ENCODE results near the gene ME3.
"Not testable (repeated sequence)": the region's sequence is repeated elsewhere in the genome, so short reads cannot be mapped to it uniquely, and the experiment has no call there.

ME3 gene

DNA sequence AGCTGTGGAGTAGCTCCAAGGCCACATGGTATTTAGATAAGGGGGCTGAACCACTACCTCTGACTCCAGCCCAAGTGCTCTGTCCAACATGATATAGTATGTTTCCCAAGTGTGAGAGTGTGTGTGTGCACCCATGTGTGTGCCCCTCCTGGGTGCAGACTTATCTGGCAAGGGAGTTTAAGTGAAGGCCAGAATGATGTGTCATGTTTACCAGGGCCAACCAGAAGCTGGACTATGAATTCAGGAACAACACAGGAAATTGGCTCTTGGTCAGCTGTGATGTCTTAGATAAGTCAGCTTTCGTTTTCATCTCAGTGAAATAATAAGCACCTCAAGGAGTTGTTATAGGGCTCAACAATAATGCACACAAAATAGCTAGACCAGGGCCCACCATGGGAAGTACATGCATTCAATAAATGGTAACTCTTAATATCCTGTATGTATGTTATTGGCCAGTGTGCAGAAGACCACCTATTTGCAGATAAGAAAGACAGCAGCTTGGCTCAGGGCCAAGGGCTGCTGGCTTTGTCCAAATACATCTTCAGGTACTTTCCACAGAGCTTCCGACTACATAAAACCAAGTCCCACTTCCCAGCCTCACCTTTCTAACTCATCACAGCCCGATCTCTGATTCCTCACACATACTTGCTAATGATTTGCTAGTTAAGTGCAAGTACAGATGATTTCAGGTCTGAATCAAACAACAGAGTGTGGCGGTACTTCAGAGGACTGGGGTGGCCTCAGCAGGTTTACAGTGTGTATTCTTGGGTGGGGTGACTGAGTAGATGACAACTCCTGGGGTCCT lies 120.9 kb downstream of the ME3 start:
- no peak for DNase-seq

DNA sequence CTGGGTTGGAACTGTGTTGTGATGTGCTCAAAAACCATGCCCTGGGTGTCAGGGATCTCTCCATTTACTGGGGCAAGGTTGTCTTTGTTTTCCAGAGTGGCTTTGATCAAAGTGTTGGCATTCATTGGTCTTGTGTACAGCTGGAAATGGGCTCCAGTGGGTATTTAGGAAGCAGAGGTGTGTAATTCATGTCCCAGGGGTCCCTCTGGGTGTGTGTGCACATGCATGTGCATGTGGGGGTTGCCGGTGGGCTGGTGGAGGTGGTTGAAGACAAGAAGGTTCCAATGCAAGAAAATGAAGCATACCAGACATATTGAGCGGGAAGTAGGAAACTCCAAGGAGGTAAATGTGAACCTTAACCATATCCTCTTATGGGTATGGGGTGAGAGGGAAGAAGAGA lies 121.7 kb downstream of the ME3 start:
- DNase-seq: no peak

DNA sequence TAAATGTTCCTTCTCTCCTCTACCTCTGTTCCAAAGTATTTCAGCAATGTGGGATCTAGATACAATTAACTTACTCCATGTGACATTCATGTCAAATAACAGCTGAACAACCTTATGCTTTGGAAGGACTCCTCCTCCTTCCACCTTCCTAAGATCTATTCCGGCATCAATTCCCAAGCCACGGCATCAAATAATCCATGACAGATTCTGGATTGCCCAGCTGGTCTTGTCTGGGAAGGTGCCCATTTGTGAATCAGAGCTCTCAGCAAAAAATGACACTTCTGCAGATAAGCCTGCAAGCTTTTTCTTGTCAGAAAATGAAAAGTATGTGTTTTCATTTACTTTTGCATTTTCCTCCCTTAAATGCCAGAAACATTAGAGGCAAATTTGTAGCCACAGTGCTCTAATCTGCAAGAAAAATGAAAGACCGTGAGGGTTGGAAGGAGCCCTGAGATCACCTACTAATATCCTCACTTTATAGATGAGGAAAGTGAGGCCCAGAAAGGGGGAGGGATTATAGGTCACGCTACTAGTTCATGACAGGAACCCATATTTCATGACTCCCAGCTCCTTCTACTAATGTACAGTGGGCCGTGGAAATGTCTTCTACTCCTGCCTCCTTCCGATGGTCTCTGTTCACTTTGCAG lies 124.0 kb downstream of the ME3 start:
- no peak for DNase-seq

DNA sequence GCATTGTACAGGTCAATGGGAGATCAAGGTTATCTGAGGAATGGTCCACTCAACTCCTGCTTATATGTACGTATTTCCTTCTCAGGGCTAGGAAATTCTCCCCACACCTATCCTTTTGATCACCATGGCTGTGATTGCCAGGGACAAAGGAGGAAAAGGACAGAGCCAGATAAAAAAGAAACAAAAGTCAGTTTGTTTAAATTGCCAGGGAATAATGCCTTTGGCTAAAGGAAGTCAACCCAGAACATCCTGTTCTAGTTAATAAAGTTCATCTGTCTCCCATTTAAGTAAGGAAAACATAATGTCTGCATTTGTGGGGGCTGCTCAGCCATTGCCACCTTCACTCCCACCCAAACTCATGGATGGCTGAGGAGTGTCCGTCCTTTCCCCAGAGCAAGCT lies 124.7 kb downstream of the ME3 start:
- no peak for DNase-seq

DNA sequence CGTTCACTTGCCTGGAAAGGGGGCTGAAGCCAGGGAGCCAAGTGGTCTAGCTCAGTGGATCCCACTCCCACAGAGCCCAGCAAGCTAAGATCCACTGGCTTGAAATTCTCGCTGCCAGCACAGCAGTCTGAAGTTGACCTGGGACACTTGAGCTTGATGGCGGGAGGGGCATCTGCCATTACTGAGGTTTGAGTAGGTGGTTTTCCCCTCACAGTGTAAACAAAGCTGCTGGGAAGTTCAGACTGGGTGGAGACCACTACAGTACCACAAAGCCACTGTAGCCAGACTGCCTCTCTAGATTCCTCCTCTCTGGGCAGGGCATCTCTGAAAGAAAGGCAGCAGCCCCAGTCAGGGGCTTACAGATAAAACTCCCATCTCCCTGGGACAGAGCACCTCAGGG lies 131.1 kb downstream of the ME3 start:
- DNase-seq: not testable (repeated sequence)

DNA sequence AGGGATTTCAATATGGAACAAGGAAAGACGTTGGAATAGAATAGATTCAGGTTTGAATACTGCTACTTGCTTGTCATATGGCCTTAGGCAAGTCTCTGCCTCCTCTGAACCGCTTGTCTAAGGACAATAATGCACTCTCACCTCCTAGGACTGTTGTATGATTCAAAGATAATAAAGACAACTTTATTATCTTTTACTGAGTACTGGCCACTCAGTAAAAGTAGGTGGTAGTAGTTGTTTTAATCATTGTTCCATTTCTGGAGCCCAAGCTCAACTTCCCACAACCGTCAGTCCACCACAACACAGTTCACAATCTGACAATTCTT lies 134.2 kb downstream of the ME3 start:
- no peak for DNase-seq

DNA sequence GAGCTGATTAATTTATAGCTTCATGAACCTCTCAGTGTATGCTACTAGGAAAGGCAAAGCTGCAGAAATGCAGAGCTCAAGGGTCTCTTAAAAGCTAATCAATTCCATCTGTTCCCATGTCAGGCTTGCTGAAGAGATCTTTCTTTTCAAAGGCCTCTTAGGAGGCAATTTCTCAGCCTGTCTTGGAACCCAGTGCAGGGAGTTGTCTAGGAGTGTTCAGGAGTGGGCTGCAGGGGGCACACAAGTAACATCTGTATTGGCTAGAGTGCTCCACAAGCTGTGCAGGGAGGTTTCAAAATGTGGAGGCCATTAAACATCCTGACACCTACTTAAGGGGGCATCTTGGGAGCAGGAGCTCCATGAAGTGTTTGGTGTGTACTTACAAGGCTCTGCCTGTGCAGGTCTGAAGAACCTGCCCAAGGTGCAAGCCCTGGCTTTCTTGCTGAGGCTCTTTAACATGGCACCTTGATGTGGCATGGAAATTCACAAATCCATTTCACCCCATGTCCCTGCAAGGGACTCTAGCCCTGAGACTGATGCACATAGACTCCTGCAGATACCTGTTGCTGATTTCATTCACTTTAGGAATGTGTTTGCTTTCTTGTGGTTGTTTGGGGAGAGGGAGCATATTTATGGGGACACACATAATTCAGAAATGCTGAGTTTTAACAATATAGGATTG lies 134.7 kb downstream of the ME3 start:
- DNase-seq: no peak

DNA sequence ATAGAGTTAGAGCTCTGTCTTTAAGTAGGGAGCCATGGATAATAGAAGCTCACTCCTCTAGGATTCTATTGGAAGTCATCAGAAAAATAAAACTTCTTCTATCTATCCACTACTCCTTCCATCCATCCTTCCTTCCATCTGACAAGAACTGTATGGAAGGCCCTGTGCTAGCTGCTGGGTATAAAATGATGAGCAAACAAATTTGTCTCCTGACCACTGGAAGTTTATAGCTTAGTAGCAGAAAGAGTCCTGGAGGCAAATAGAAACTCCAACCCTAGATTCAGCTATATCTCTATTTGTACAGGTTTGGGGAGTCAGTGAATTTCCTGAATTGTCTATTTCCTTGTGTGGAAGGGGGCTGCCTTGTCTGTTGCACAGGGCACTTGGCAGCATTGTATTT lies 136.6 kb downstream of the ME3 start:
- DNase-seq: no peak

DNA sequence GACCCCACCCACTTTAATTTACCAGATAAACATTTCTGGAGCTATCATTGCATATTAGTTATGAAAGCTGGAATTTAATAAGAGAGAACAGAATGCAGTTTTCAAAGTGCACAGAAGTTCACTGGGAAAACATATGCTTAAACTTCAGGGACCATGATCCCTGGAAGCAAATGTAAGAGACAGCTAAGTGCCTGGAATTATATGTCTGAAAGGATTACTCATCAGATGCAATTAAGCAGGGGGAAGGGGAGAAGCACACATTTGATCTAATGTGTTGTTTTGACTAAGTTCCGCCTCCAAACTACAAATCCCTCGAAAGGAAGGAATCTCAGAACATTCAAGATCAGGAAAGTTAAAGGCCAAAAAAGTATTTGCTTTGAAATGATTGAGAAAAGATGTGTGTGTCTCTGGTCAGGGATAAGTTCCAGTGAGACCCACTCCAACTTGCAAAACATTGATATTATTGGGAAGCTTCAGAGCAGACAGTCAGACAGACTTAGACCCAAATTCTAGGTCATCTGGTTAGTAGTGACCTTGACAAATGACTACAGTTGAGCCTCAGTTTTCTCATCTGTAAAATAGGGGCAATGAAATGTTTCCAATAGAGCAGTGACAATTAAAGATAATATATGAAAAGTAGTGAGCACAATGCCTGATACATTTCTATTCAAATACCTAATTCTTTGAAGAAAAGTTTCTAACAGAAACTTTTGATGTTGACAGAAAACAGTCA lies 147.6 kb downstream of the ME3 start:
- no peak for DNase-seq

DNA sequence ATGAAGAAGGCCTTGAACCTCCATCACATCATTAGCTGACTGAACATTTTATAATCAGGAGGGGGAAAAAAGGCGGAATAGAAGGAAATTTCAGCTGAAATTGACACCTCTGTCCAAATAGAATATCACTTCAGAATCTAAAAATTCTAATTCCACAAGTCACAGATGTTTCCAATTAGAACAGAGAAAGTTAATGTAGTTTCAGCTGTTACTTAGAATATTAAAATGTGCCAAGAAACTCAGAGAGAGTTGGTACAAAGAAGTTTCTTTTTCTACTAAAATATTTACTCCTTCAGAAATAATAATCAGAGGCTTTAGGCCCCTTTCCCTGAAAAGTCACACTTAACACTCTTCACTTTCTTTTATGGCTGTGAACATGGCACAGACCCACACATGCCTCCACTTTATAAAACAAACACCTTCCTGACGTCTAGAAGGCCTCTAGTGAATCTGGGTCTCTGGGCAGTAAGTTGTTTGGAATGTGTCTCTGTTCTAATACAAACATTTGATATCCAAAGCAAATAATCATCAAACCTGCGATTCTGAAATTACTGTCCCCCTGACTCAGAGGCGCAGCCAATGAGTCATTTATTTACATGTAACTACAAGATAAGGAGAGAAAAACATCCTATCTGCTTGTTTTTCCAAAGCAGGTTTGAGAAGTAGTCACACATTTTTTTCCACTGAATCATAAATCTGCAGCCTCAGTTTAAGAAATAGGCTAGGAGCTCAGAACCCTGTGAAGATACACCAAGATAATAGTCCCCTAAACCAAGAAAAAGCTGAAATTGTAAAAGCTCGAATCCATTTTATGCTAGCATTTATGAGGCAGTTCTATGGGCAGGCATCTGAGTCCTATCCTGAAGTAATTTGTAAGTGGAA lies 148.4 kb downstream of the ME3 start:
- no peak for DNase-seq

DNA sequence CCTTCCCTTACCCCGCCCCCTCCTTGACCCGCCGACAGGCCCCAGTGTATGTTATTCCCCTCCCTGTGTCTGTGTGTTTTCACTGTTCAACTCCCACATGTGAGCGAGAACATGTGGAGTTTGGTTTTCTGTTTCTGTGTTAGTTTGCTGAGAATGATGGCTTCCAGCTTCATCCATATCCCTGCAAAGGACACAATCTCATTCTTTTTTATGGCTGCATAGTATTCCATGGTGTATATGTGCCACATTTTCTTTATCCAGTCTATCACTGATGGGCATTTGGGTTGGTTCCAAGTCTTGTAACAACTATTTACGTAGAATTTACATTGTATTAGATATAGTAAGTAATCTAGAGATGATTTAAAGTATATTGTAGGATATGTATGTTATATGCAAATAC lies 149.9 kb downstream of the ME3 start:
- DNase-seq: not testable (repeated sequence)

DNA sequence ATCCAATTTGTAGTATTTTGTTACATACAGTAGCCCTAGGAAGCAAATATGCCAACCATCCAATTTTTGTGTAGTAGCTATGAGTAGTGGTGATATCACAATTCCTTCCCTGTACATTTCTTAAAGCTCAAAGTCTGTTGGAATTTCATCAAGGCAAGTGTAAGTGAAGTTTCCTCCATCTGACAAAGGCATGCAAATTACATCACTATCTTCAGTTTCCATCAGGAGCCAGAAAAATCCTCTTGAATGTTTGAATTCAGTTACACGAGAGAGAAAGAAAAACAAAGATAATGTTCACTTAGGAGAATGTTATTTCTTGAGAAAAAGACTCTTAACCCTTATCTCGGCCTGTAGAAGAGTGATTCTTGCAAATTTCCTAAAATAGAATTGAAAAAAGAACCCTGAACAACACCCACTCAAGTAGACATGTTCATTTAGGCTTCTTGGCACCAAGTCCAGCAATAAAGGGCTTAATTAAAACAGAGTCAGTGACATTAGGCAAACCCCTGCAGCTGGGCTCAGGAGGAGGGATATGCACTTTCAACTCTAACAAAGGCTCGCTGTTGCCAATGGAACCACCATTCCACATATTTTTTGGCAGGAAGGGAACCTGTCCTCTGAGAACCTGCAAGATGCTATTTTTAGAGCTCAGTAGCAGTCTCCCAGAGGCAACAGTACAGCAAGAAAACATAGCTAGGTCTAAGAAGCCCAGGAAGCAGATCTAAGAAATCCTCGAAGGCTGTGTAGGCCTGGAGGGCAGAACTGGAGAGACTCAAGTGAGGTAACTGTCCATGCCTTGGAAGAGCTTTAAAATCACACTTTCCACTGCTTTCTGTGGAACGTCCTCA lies 153.1 kb downstream of the ME3 start:
- DNase-seq: no peak

DNA sequence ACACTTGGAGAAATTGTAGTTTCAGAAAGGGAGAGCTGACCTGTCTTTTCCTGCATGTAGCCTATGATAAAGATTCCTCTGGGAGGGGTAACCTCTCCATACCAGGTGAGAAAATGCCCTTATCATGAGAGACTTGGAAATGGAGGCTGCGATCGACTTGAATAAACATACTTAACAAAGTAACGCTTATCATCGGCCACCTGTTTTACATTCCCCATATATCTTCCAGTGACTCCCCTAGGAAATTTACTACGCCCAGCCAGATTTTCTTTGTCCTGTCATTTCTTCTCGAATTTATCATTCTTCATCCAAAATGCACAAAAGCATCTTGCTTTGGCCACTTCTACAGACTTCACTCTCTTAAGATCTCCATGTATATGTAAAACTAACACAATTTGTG lies 154.2 kb downstream of the ME3 start:
- no peak for DNase-seq

DNA sequence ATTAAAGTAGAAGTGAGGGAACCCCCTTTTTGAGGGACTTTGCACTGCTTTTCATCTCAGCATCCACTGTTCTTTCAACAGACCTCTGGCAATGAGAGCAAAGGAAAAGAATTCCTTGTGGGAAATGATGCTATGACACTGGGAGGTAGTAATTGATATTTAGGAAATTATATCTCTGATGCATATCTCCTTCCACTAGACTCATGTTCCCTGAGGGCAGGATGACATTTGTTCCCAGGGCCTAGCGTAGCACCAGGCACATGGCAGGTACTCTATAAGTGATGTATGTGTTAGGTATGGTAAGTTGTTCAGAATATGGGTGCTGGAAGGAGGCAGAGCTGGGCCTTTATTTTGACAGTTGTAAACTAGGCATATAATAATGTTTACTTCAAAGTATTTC lies 154.9 kb downstream of the ME3 start:
- DNase-seq: no peak

DNA sequence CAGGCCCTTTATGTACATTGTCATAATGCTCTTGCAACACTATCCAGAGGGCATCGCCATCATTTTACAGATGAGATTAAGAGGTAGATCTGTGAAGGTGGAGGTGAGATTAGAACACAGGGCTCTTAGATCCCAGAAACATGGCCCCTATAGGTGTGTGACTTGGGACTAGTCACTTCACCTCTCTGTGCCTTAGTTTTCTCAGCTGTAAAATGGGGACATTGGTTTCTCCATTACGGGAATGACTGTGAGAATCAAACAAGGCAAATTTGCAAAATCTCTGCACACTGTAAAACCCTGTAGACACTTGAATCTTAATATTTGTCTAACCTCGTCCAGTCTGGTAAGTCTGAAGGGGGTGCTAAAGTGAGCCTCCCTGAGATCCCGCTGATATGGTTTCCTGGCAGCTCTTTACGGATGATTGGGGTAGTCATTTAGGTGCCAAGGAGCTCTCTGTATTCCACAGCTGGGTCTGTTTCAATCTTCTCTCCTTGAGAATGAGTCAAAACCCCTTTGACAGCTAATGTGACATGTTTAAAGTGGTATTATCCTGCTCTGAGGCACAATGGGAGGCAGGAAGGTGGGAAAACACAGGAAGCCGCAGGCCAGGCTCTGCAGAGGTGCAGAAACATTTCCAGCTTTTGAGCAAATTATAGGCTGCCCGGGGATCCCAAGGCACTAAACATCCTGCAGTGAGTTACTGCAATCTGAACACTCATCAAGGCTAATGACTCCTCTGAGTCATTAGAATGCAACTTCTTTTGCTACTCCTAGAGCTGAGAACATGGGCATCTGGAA lies 156.9 kb downstream of the ME3 start:
- DNase-seq: no peak

DNA sequence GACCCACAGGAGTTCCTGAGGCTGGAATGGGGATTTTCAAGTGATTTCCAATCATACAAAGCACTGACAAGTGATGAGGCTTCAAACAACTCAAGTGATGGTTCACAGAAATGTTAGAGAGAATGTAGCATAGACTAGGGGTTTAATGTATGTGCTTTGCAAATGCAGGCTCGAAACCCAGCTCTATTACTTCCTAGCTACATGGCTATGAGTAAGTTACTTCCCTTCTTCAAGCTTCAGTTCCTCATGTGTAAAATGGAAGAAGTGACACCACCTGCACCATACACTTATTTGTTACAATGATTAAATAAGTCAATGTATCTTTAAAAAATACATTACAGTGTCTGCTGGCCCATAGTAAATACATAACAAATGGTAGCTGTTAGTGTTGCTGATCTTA lies 158.0 kb downstream of the ME3 start:
- DNase-seq: no peak

DNA sequence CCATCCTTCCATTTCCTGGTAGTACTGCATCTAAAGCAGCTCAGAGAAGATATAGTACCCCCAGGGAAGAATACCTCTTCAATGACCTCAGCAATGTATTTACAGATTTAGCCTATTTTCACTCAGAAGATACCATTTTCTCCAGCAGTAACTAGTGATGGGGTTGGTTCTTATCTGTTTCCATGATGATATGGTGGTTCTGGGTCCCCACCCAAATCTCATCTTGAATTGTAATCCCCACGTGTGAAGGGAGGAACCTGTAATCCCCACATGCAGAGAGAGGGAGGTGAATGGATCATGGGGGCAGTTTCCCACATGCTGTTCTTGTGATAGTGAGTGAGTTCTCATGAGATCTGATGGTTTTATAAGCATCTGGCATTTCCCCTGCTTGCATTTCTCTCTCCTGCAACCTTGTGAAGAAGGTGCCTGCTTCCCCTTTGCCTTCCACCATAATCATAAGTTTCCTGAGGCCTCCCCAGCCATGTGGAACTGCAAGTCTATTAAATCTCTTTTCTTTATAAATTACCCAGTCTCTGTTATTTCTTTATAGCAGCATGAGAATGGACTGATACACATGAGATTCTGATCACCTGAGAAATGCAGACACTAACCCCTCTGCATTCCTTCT lies 158.6 kb downstream of the ME3 start:
- DNase-seq: no peak

DNA sequence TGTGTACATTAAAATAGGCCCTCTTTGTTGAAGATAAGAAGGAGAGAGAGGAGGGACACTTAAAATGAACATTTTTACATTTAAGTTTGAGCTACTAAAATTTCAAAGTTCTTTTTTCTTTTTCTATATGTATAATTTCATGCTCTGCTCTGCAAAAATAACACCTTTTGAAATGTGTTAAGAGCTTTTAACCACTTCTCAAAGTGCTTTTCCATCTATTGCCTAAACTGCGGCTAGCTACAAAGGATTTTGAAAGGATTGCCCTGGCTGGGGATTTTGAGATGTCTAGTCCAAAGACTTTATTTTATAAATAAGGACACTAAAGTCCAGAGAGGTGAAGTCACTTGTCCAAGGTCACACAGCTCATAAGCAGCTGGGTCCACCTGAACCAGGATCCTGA lies 159.3 kb downstream of the ME3 start:
- DNase-seq: no peak

DNA sequence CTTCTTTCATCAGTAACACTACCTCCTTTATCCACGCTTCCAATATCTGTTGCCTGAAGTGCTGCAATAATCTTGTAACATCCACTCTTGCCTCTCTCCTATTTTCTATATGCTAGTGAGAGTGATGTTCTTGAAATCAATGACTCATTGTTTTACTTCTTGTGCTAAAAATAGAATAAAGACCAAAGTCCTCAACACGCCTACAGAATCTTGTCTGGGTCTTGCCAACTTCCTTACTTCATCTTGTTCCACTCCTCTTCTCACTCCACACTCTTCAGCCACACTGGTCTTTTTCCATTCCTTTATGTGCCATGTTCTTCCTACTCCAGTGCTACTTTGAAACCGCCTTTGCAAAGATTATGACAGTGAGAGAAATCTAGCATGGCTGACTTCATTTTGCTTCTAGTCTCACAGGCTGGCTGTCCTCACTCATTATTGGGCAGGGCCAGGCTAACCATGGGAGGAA lies 161.3 kb downstream of the ME3 start:
- DNase-seq: no peak

DNA sequence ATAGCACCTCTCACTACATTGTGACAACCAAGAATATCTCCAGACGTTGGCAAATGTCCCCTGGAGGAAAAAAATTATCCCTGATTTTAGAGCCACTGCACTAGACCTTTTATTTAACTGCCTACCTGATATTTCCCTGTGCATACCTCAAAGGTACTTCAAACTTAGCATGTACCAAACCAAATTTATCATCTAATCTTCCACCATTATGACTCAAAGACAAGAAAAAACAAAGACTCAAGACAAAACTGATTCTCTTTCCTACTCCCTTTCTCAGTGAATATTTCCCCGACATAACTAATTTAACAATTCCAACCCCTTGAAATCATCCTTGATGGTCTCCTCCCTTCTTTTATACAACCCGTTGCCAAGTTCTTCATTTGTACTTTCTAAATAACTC lies 161.7 kb downstream of the ME3 start:
- DNase-seq: no peak
